ENCODE measurements around the gene ATXN1.
"Not testable (repeated sequence)": the region's sequence is repeated elsewhere in the genome, so short reads cannot be mapped to it uniquely, and the experiment has no call there.

The ATXN1 gene

GRCh38 chr6:16639684-16640480, 121.4 kb downstream of the ATXN1 start:
- in situ Hi-C loops (cut with MboI; ENCODE audit: low pct_unique_long_range_greater_than_20kb, low sequenced_read_pairs), result no loop called here
- no peak for DNase-seq

- no peak for DNase-seq
- in situ Hi-C loops (cut with MboI; ENCODE audit: low pct_unique_long_range_greater_than_20kb, low sequenced_read_pairs), result no loop called here
Observed at GRCh38 chr6:16637635-16638034, 123.6 kb downstream of the ATXN1 start.

GRCh38 chr6:16635810-16636602, 125.3 kb downstream of the ATXN1 start:
- DNase-seq, result peak; percentile 60
- in situ Hi-C loops (cut with MboI; ENCODE audit: low pct_unique_long_range_greater_than_20kb, low sequenced_read_pairs), result no loop called here

GRCh38 chr6:16635291-16635809, 125.9 kb downstream of the ATXN1 start:
- in situ Hi-C loops (cut with MboI; ENCODE audit: low pct_unique_long_range_greater_than_20kb, low sequenced_read_pairs), result no loop called here
- DNase-seq, result no peak

- in situ Hi-C loops (cut with MboI; ENCODE audit: low pct_unique_long_range_greater_than_20kb, low sequenced_read_pairs), result no loop called here
- DNase-seq, result no peak
Observed at GRCh38 chr6:16634855-16635254, 126.4 kb downstream of the ATXN1 start.

GRCh38 chr6:16633961-16634360, 127.3 kb downstream of the ATXN1 start:
- in situ Hi-C loops (cut with MboI; ENCODE audit: low pct_unique_long_range_greater_than_20kb, low sequenced_read_pairs), result no loop called here

GRCh38 chr6:16633465-16633864, 127.8 kb downstream of the ATXN1 start:
- in situ Hi-C loops (cut with MboI; ENCODE audit: low pct_unique_long_range_greater_than_20kb, low sequenced_read_pairs), result no loop called here
- DNase-seq, result no peak

More at GRCh38 chr6:16633961-16634360, 127.3 kb downstream of the ATXN1 start:
- no peak for DNase-seq

GRCh38 chr6:16632101-16632500, 129.2 kb downstream of the ATXN1 start:
- in situ Hi-C loops (cut with MboI; ENCODE audit: low pct_unique_long_range_greater_than_20kb, low sequenced_read_pairs), result no loop called here

GRCh38 chr6:16630026-16630643, 131.1 kb downstream of the ATXN1 start:
- in situ Hi-C loops (cut with MboI; ENCODE audit: low pct_unique_long_range_greater_than_20kb, low sequenced_read_pairs), result no loop called here
- no peak for DNase-seq

More at GRCh38 chr6:16632101-16632500, 129.2 kb downstream of the ATXN1 start:
- no peak for DNase-seq

GRCh38 chr6:16628580-16628979, 132.7 kb downstream of the ATXN1 start:
- DNase-seq; in situ Hi-C loops (cut with MboI; ENCODE audit: low pct_unique_long_range_greater_than_20kb, low sequenced_read_pairs): not testable (repeated sequence)

- in situ Hi-C loops (cut with MboI; ENCODE audit: low pct_unique_long_range_greater_than_20kb, low sequenced_read_pairs), result no loop called here
- no peak for DNase-seq
Observed at GRCh38 chr6:16626650-16627049, 134.6 kb downstream of the ATXN1 start.

GRCh38 chr6:16625291-16626265, 135.7 kb downstream of the ATXN1 start:
- DNase-seq, result peak; percentile 58
- in situ Hi-C loops (cut with MboI; ENCODE audit: low pct_unique_long_range_greater_than_20kb, low sequenced_read_pairs), result no loop called here

- in situ Hi-C loops (cut with MboI; ENCODE audit: low pct_unique_long_range_greater_than_20kb, low sequenced_read_pairs), result no loop called here
- DNase-seq, result no peak
Observed at GRCh38 chr6:16624636-16625290, 136.5 kb downstream of the ATXN1 start.

GRCh38 chr6:16623731-16624130, 137.5 kb downstream of the ATXN1 start:
- DNase-seq, result no peak
- in situ Hi-C loops (cut with MboI; ENCODE audit: low pct_unique_long_range_greater_than_20kb, low sequenced_read_pairs), result no loop called here

- DNase-seq, result no peak
- in situ Hi-C loops (cut with MboI; ENCODE audit: low pct_unique_long_range_greater_than_20kb, low sequenced_read_pairs), result no loop called here
Observed at GRCh38 chr6:16623029-16623653, 138.1 kb downstream of the ATXN1 start.

- DNase-seq, result no peak
- in situ Hi-C loops (cut with MboI; ENCODE audit: low pct_unique_long_range_greater_than_20kb, low sequenced_read_pairs), result no loop called here
Observed at GRCh38 chr6:16622193-16622592, 139.1 kb downstream of the ATXN1 start.

- in situ Hi-C loops (cut with MboI; ENCODE audit: low pct_unique_long_range_greater_than_20kb, low sequenced_read_pairs), result no loop called here
Observed at GRCh38 chr6:16621002-16621401, 140.3 kb downstream of the ATXN1 start.

GRCh38 chr6:16619777-16620176, 141.5 kb downstream of the ATXN1 start:
- in situ Hi-C loops (cut with MboI; ENCODE audit: low pct_unique_long_range_greater_than_20kb, low sequenced_read_pairs), result no loop called here
- DNase-seq, result no peak

More at GRCh38 chr6:16621002-16621401, 140.3 kb downstream of the ATXN1 start:
- no peak for DNase-seq
